Activated naive CD8-positive, alpha-beta T cell treated with anti-CD3 and anti-CD28 coated beads, Interleukin-2, amount 10 ng/mL, durations not matched to agents 7 days and 5 days (primary cell): ENCODE data around the gene KLHL12. TPM values are rescaled to one million over a fixed set of nuclear protein-coding genes. Genes with fewer than 3 reads are reported as not detected.

Experiments
- total RNA-seq, 2 experiments: library from RNA; stranded (reverse); gene quantifications; one replicate each; pipeline ENCODE4 v1.2.3, GENCODE V29; 2021

KLHL12 gene
- total RNA-seq, 2 experiments from 2014 or later, result 30.1 to 30.5 TPM

Other genes with a start within 250 kb of the KLHL12 start
- not detected for gene SYT2, start 216.8 kb downstream of the KLHL12 start, total RNA-seq
- gene KDM5B, start 118.8 kb downstream of the KLHL12 start, total RNA-seq, result 10 to 100 TPM; 45.2 to 55.5 TPM
- gene PCAT6, start 116.3 kb downstream of the KLHL12 start, total RNA-seq, result under 1 TPM in 1 of 2 experiments, not detected in 1; 0.61 TPM
- gene RABIF, start 38.1 kb downstream of the KLHL12 start, total RNA-seq, result 10 to 100 TPM; 12.7 to 13.1 TPM
- gene ADIPOR1, start 31.1 kb upstream of the KLHL12 start, total RNA-seq, result 10 to 100 TPM; 64.8 to 64.9 TPM
- 10 to 100 TPM; 30.6 to 35.2 TPM for gene CYB5R1, start 40.0 kb upstream of the KLHL12 start, total RNA-seq
- 10 to 100 TPM; 77.1 to 78.4 TPM for gene TMEM183A, start 80.1 kb upstream of the KLHL12 start, total RNA-seq
- 10 to 100 TPM; 48.5 to 56.0 TPM for gene PPFIA4, start 99.3 kb upstream of the KLHL12 start, total RNA-seq
- gene MYOG, start 158.8 kb upstream of the KLHL12 start, total RNA-seq, result not detected
- gene ADORA1, start 200.5 kb upstream of the KLHL12 start, total RNA-seq, result not detected
- gene MYBPH, start 248.6 kb upstream of the KLHL12 start, total RNA-seq, result not detected